HepG2 (cell line): ENCODE data around the gene ESYT2. TPM values are rescaled to one million over a fixed set of nuclear protein-coding genes. Genes with fewer than 3 reads are reported as not detected.

ENCODE experiments used
- ATAC-seq: fragments of 200-7000 bp; cut with Tn5 transposase; 3 replicates; pipeline ENCODE4 v1.9.1; 2020; ENCODE audit warnings: mild to moderate bottlenecking, moderate library complexity
- BruUV-seq: library from RNA; stranded (reverse); fragments of 400-500 nt; replicated peaks from 2 replicates; lab custom pipeline; 2021; lab: Mats Ljungman, UMichigan
- CTCF ChIA-PET: fragments of 300-600 bp; formaldehyde crosslinking; extraction: SDS; loops from one replicate; lab custom pipeline; 2021; ENCODE audit warnings: low total read pairs, inconsistent platforms, low intra/inter-chr PET ratio; lab: Yijun Ruan, JAX
- POLR2A ChIA-PET: fragments of 350-600 bp; sonication (Branson Sonifier 250); formaldehyde crosslinking; loops from one replicate; lab custom pipeline; 2020; ENCODE audit warnings: antibody characterized with exemption, inconsistent platforms; lab: Yijun Ruan, JAX
- DNase-seq: peaks from one replicate; pipeline ENCODE4 v3.0.0-alpha.2; 2015; ENCODE audit warnings: low spot score
- FAIRE-seq: peaks from 3 replicates; lab custom pipeline; 2011; peaks lifted over from hg19 to GRCh38; lab: Jason Lieb, UNC
- H2AFZ ChIP-seq: one replicate; pipeline ENCODE4 v1.6.1; 2011; ENCODE audit warnings: low read length, inconsistent platforms
- H3K27ac ChIP-seq: fragments of 300-600 bp; 3 replicates; pipeline ENCODE4 v1.8.0; 2011; ENCODE audit warnings: mixed run types, mild to moderate bottlenecking, mixed read lengths, low read length, inconsistent platforms; ENCODE audit not compliant: insufficient read depth; ENCODE audit errors: extremely low read length
- H3K27me3 ChIP-seq, 2 experiments: fragments of 200-600 bp in 1 of 2; 2 replicates in 1 of 2; 3 replicates in 1 of 2; pipeline versions ENCODE4 v1.6.0 to v1.8.0; 2011; ENCODE audit warnings: low read length in 2 of 2, mild to moderate bottlenecking in 2 of 2, moderate library complexity in 2 of 2, inconsistent platforms in 1 of 2; ENCODE audit not compliant: insufficient read depth in 2 of 2, control insufficient read depth in 1 of 2
- H3K36me3 ChIP-seq, 2 experiments: fragments of 200-600 bp in 1 of 2; replicated peaks in 1 of 2; 2 replicates in 1 of 2; 3 replicates in 1 of 2; pipeline versions ENCODE4 v1.5.1 to v1.8.0; 2011; ENCODE audit warnings: low read length in 2 of 2, inconsistent platforms in 1 of 2; ENCODE audit not compliant: insufficient read depth in 2 of 2, control insufficient read depth in 1 of 2
- H3K4me1 ChIP-seq: 2 replicates; pipeline ENCODE4 v1.5.1; 2012; ENCODE audit warnings: low read length, inconsistent platforms; ENCODE audit not compliant: insufficient read depth
- H3K4me2 ChIP-seq: 2 replicates; pipeline ENCODE4 v1.6.0; 2011; ENCODE audit warnings: low read depth, low read length, inconsistent platforms
- H3K4me3 ChIP-seq, 3 experiments: fragments of 200-600 bp in 1 of 3; sonication (generic), shearing (Covaris generic) in 1 of 3; replicated peaks in 1 of 3; 2 replicates each; pipeline ENCODE4 v1.5.1; 2011 to 2016; ENCODE audit warnings: low read length in 3 of 3, inconsistent platforms in 2 of 3, low read depth in 2 of 3, mild to moderate bottlenecking in 2 of 3, control low read depth in 1 of 3, mixed read lengths in 1 of 3; ENCODE audit not compliant: insufficient read depth in 1 of 3
- H3K79me2 ChIP-seq: one replicate; pipeline ENCODE4 v1.6.1; 2011; ENCODE audit warnings: low read length, inconsistent platforms; ENCODE audit not compliant: insufficient read depth
- H3K9ac ChIP-seq: 2 replicates; pipeline ENCODE4 v1.6.0; 2011; ENCODE audit warnings: mild to moderate bottlenecking, low read depth, low read length, inconsistent platforms; ENCODE audit not compliant: insufficient read depth
- H3K9me3 ChIP-seq: 2 replicates; pipeline ENCODE4 v1.5.1; 2012; ENCODE audit warnings: mild to moderate bottlenecking, low read length
- H4K20me1 ChIP-seq: 2 replicates; pipeline ENCODE4 v1.6.0; 2011; ENCODE audit warnings: inconsistent platforms, mild to moderate bottlenecking, low read length, moderate library complexity; ENCODE audit not compliant: insufficient read depth
- HNRNPK ChIP-seq: fragments of 200-400 bp; formaldehyde crosslinking; IDR thresholded peaks from 2 replicates; pipeline ENCODE4 v1.6.1; 2018; ENCODE audit warnings: low read length, low read depth, moderate library complexity, mild to moderate bottlenecking; ENCODE audit not compliant: poor library complexity, severe bottlenecking
- LCORL ChIP-seq, 2 experiments: fragments of 450-650 bp in 1 of 2; sonication (generic) in 1 of 2; formaldehyde crosslinking in 1 of 2; IDR thresholded peaks; 2 replicates each; pipeline versions ENCODE4 v1.5.0 to v1.6.1; 2017 to 2020; ENCODE audit warnings: antibody characterized with exemption in 1 of 2, missing genetic modification reagents in 1 of 2
- MAX ChIP-seq: IDR thresholded peaks from 2 replicates; pipeline ENCODE4 v1.6.1; 2012; ENCODE audit warnings: inconsistent platforms
- MTA1 ChIP-seq: sonication (generic); formaldehyde crosslinking; IDR thresholded peaks from 2 replicates; pipeline ENCODE4 v1.4.0; 2020; ENCODE audit warnings: missing genetic modification reagents, mild to moderate bottlenecking, borderline replicate concordance
- PBX2 ChIP-seq: IDR thresholded peaks from 2 replicates; pipeline ENCODE4 v1.6.1; 2016; ENCODE audit warnings: control low read depth
- RXRA ChIP-seq: sonication (generic); formaldehyde crosslinking; IDR thresholded peaks from 2 replicates; pipeline ENCODE4 v1.5.1; 2020; ENCODE audit warnings: missing genetic modification reagents
- TFAP4 ChIP-seq: sonication (generic); IDR thresholded peaks from 2 replicates; pipeline ENCODE4 v1.6.1; 2016; ENCODE audit warnings: low read depth, borderline replicate concordance
- ZHX2 ChIP-seq, 2 experiments: sonication (generic) in 1 of 2; formaldehyde crosslinking in 1 of 2; IDR thresholded peaks; 2 replicates each; pipeline versions ENCODE4 v1.6.1 to v1.9.0; 2014 to 2022; ENCODE audit warnings: antibody characterized with exemption in 1 of 2, borderline replicate concordance in 1 of 2, inconsistent platforms in 1 of 2, low read depth in 1 of 2, missing genetic modification reagents in 1 of 2
- ZNF704 ChIP-seq: sonication (generic); formaldehyde crosslinking; IDR thresholded peaks from 2 replicates; pipeline ENCODE4 v1.8.1; 2023; ENCODE audit warnings: mild to moderate bottlenecking, inconsistent platforms, moderate library complexity, missing genetic modification reagents, borderline replicate concordance
- ZSCAN25 ChIP-seq: sonication (generic); formaldehyde crosslinking; IDR thresholded peaks from 2 replicates; pipeline ENCODE4 v1.8.0; 2022; ENCODE audit warnings: mild to moderate bottlenecking, missing genetic modification reagents
- WGBS: methylation state at CpG from one replicate; pipeline ENCODE4 v1.1.6; 2017; ENCODE audit warnings: low lambda C conversion rate; 5-methylcytosine and 5-hydroxymethylcytosine counted together
- in situ Hi-C: cut with HindIII; loops from 2 replicates; pipeline ENCODE4 v1.10.0; 2017; ENCODE audit warnings: low pct_unique_long_range_greater_than_20kb; ENCODE audit not compliant: extremely low pct_ligation_motif_present
- intact Hi-C: fragments of 100-400 bp; cut with micrococcal nuclease; formaldehyde crosslinking; loops from one replicate; pipeline ENCODE4 v1.10.0; 2022; ENCODE audit not compliant: unreplicated experiment
- polyA plus RNA-seq, 8 experiments: library from polyadenylated mRNA; depleted of rRNA in 3 of 8; stranded (reverse) in 7 of 8; unstranded in 1 of 8; fragments of >200 nt; fragmentation: Illumina TruSeq in 4 of 8; extraction: Trizol in 4 of 8; gene quantifications; 2 replicates each; pipeline versions ENCODE4 v1.2.1 to v1.2.3, GENCODE V29; 2011 to 2016; ENCODE audit warnings: low read depth in 4 of 8, missing spikeins in 1 of 8, mixed read lengths in 1 of 8; ENCODE audit not compliant: insufficient read depth in 1 of 8
- total RNA-seq, 5 experiments: library from RNA; depleted of rRNA; stranded (reverse); fragments of >200 nt; fragmentation: Illumina TruSeq; extraction: Trizol; gene quantifications; 2 replicates each; pipeline ENCODE4 v1.2.3, GENCODE V29; 2016; ENCODE audit warnings: low read depth in 1 of 5

The ESYT2 gene
- total and polyA plus RNA-seq, 2 of the 13 experiments (the other 11 are each of a cell fraction or from before 2014, with no cell fraction given) = 28.5 to 37.3 TPM

- H3K9ac ChIP-seq = no peak overlapping the region
- BruUV-seq = no TSS peak
- H2AFZ ChIP-seq = no peak overlapping the region
- H3K4me3 ChIP-seq = no peak overlapping the region; a peak in 1 of 6 replicates
- H3K4me2 ChIP-seq = no peak overlapping the region
- no peak for DNase-seq
- H3K9me3 ChIP-seq = no peaks in the 10 kb centered on the region
- CTCF ChIA-PET = no interaction called here
- intact Hi-C loops = loop anchor here (5.0 kb wide), 1 partner anchor 42 kb away; no protein-coding TSS in a partner anchor
- no peak for ATAC-seq
- H3K36me3 ChIP-seq = no peaks in the 10 kb centered on the region
- TF ChIP-seq PBX2 (CRISPR knock-in tag) (no peak), ZSCAN25 (CRISPR knock-in tag) (peak; percentile 41; the same call in 1 of the 2 replicates), ZNF704 (CRISPR knock-in tag) (no peak), RXRA (no peak), HNRNPK (peak; percentile 79), TFAP4 (no peak), ZHX2 (IDR thresholded peaks at IDR 0.05; ENCODE audit: low read depth) (no peak), ZHX2 (CRISPR knock-in tag; IDR thresholded peaks at IDR 0.05; ENCODE audit: borderline replicate concordance) (no peak), MAX (no peak), MTA1 (CRISPR knock-in tag) (no peak), LCORL (IDR thresholded peaks at IDR 0.05) (no peak), LCORL (CRISPR knock-in tag; IDR thresholded peaks at IDR 0.05) (no peak)
- H3K27ac ChIP-seq = peak overlapping the region; percentile 49
- no peaks in the 10 kb centered on the region for H3K27me3 ChIP-seq
- in situ Hi-C loops = no loop called here
- H4K20me1 ChIP-seq = no peaks in the 10 kb centered on the region
- H3K79me2 ChIP-seq = no peaks in the 10 kb centered on the region
- no peak for FAIRE-seq
- 91% methylated on average over 5 of the region's 5 CpGs for WGBS
- POLR2A ChIA-PET = interaction anchor here (4.1 kb wide), 1 partner anchor 9 kb away, joined by 29 read pairs; no protein-coding TSS in a partner anchor
- H3K4me1 ChIP-seq = peaks cover 59% of the 10 kb centered on the region
Observed at GRCh38 chr7:158858592-158859503, 29.5 kb upstream of the ESYT2 start.
